HG03066 (cell line): ENCODE measurements around the gene CSNK1A1.
A peak's percentile ranks its signal among the peaks of the same experiment; 100 is the strongest.

Source experiments
- ATAC-seq: cut with Tn5 transposase; IDR thresholded peaks from one replicate; pipeline ENCODE4 v1.9.1; 2021; ENCODE audit warnings: low read depth; ENCODE audit not compliant: unreplicated experiment

The CSNK1A1 gene

GRCh38 chr5:149575131-149575530 lies 23.9 kb upstream of the CSNK1A1 start:
- no peak for ATAC-seq

GRCh38 chr5:149572576-149573231 lies 21.5 kb upstream of the CSNK1A1 start:
- ATAC-seq: no peak

- ATAC-seq: no peak
These were observed 20.9 kb upstream of the CSNK1A1 start for GRCh38 chr5:149572170-149572569.

- ATAC-seq: no peak
These were observed 16.0 kb upstream of the CSNK1A1 start for GRCh38 chr5:149567226-149567625.

- ATAC-seq: peak; percentile 81
These were observed 13.4 kb upstream of the CSNK1A1 start for GRCh38 chr5:149564542-149565140.

GRCh38 chr5:149563466-149563865 lies 12.2 kb upstream of the CSNK1A1 start:
- no peak for ATAC-seq

- ATAC-seq: no peak
These were observed 10.6 kb upstream of the CSNK1A1 start for GRCh38 chr5:149561848-149562247.

- no peak for ATAC-seq
These were observed 8.5 kb upstream of the CSNK1A1 start for GRCh38 chr5:149559706-149560105.

- ATAC-seq: no peak
These were observed 1.4 kb upstream of the CSNK1A1 start for GRCh38 chr5:149552553-149553160.

- ATAC-seq: no peak
These were observed 827 bp upstream of the CSNK1A1 start for GRCh38 chr5:149552038-149552494.

GRCh38 chr5:149550594-149551226 lies 529 bp downstream of the CSNK1A1 start:
- peak; percentile 9 for ATAC-seq

- no peak for ATAC-seq
These were observed 1.0 kb downstream of the CSNK1A1 start for GRCh38 chr5:149550268-149550583.

- no peak for ATAC-seq
These were observed 1.6 kb downstream of the CSNK1A1 start for GRCh38 chr5:149549461-149550267.

GRCh38 chr5:149546974-149547373 lies 4.3 kb downstream of the CSNK1A1 start:
- no peak for ATAC-seq

- ATAC-seq: no peak
These were observed 5.9 kb downstream of the CSNK1A1 start for GRCh38 chr5:149545327-149545726.

GRCh38 chr5:149544028-149544420 lies 7.2 kb downstream of the CSNK1A1 start:
- ATAC-seq: no peak

- ATAC-seq: no peak
These were observed 7.7 kb downstream of the CSNK1A1 start for GRCh38 chr5:149543361-149544027.

- no peak for ATAC-seq
These were observed 9.3 kb downstream of the CSNK1A1 start for GRCh38 chr5:149541893-149542292.

GRCh38 chr5:149540089-149540488 lies 11.2 kb downstream of the CSNK1A1 start:
- no peak for ATAC-seq

- no peak for ATAC-seq
These were observed 13.8 kb downstream of the CSNK1A1 start for GRCh38 chr5:149537374-149537975.
